ENCODE data around the gene SF3B6. TPM values are rescaled to one million over a fixed set of nuclear protein-coding genes. Genes with fewer than 3 reads are reported as not detected.
A peak's percentile ranks its signal among the peaks of the same experiment; 100 is the strongest.
"Not testable (repeated sequence)": the region's sequence is repeated elsewhere in the genome, so short reads cannot be mapped to it uniquely, and the experiment has no call there.

The SF3B6 gene
- total and polyA plus RNA-seq, 12 donors: 61.2 to 209 (median 80.6) TPM

DNA sequence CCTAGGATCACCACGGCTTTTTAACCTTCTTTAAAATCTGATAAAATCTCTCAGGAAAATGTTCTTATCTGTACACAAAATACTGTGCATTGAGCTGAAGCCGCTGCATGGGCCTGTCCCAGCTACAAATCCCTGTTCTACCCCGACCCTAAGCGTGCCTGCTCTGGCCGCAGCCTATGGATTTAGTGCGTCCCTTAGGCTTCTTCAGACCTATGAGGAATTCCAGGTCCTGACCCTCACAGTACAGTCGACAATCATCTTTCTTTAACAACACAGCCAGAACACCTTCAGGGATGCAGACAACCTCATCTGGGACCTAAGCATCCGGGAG, 28.5 kb downstream of the SF3B6 start:
- H3K27me3 ChIP-seq: no peaks in the 10 kb centered on the region
- no peak overlapping the region for H3K27ac ChIP-seq
- 41 to 48% (median 42%) methylated on average over 8 of the region's 8 CpGs for WGBS, 4 donors
- peaks cover 0 to 16% of the 10 kb centered on the region in 2 donors for H3K4me1 ChIP-seq (replicated peaks in 1 of 2)
- intact Hi-C loops (cut with DNase I): no loop called here
- H3K4me3 ChIP-seq: peak overlapping the region in 2 of 4 donors; percentile 46 to 83
- DNase-seq: no peak
- H3K36me3 ChIP-seq (replicated peaks in 1 of 2): no peaks in the 10 kb centered on the region
- no peaks in the 10 kb centered on the region for H3K9me3 ChIP-seq (replicated peaks in 1 of 3)
- no peak for TF ChIP-seq POLR2A (IDR thresholded peaks at IDR 0.05)
- TF ChIP-seq, protein P1, sequence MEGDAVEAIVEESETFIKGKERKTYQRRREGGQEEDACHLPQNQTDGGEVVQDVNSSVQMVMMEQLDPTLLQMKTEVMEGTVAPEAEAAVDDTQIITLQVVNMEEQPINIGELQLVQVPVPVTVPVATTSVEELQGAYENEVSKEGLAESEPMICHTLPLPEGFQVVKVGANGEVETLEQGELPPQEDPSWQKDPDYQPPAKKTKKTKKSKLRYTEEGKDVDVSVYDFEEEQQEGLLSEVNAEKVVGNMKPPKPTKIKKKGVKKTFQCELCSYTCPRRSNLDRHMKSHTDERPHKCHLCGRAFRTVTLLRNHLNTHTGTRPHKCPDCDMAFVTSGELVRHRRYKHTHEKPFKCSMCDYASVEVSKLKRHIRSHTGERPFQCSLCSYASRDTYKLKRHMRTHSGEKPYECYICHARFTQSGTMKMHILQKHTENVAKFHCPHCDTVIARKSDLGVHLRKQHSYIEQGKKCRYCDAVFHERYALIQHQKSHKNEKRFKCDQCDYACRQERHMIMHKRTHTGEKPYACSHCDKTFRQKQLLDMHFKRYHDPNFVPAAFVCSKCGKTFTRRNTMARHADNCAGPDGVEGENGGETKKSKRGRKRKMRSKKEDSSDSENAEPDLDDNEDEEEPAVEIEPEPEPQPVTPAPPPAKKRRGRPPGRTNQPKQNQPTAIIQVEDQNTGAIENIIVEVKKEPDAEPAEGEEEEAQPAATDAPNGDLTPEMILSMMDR (IDR thresholded peaks at IDR 0.05): no peak

DNA sequence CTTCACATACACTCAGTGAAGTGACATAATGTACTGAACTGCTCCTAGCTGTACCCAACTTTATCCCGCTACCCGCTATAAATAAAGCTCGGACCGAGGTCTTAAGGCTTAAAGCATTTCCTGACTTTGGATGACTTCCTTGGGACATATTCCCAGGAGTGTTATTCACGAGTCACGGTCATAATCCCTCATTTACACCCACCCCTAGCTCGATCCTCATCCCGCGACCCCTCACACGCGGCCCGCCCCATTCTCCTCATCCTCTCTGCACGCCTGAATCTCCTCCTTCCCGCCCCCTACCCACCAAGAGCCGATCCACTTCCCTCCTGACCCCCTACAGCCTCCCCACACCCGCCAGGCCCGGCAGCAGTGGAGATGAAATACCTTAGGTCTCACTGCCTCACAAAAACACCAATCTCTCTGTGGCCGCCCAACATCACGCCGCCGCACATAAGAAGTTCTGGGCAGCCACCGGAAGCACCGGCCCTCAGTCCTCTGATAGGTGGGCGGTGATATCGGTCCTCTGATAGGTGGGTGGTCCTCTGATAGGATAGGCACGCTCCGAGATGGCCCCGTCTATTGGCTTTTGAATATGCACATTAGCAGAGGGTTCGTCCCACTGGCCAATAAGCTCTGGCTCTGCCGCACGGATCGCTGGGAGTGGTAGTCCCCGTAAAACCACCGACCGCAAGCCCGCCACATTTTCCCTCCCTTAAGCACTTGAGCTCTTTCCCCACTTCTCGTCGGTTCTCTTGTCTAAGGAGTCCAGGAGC, 29.0 kb downstream of the SF3B6 start, which contains the start of gene WDCP:
TSS of gene WDCP (minus strand) at position 462 of the 773 bp plus-strand sequence. CDS start 7,897 bp downstream, outside the sequence.
- Histone ChIP-seq H3K27ac (peak within 1 kb of the TSS in 3 of 5 donors; percentile 52 to 82 (median 71)), H3K36me3 (replicated peaks in 1 of 2) (no peaks in the 10 kb centered on the region), H3K4me1 (replicated peaks in 1 of 2) (peaks cover 0 to 16% of the 10 kb centered on the region in 2 donors), H3K9me3 (replicated peaks in 1 of 3) (no peaks in the 10 kb centered on the region), H3K27me3 (no peaks in the 10 kb centered on the region), H3K4me3 (peak within 1 kb of the TSS; percentile 46 to 91 (median 79))
- TF ChIP-seq, protein P1 (IDR thresholded peaks at IDR 0.05): no peak
- TF ChIP-seq POLR2A (IDR thresholded peaks at IDR 0.05): peak; percentile 54 to 81
- peak; percentile 94 to 99 (median 98) for DNase-seq
- intact Hi-C loops (cut with DNase I): no loop called here
- 0 to 1% (median 1%) methylated on average over 27 to 38 of the region's 38 CpGs for WGBS, 4 donors

DNA sequence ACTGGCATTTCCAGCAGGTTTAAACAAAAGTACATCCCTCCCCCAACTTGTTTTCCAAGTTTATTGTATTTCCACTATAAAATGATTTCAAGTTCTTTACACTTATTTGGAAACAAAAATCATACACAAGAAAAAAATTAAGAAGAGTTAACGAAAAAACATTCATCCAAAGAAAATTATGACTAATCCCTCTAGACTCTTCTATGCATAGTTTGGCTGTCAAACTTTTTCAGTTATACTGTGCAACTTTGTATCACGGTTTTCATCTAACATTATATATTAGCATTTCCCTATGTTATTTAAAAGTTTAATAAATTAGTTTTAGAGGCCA, 29.6 kb downstream of the SF3B6 start:
- intact Hi-C loops (cut with DNase I): no loop called here
- no peaks in the 10 kb centered on the region for H3K36me3 ChIP-seq (replicated peaks in 1 of 2)
- H3K4me1 ChIP-seq (replicated peaks in 1 of 2): peaks cover 0 to 16% of the 10 kb centered on the region in 2 donors
- TF ChIP-seq POLR2A (IDR thresholded peaks at IDR 0.05): no peak
- TF ChIP-seq, protein P1 (IDR thresholded peaks at IDR 0.05): no peak
- H3K4me3 ChIP-seq: peak overlapping the region in 2 of 4 donors; percentile 46 to 83
- H3K27ac ChIP-seq: peak overlapping the region in 2 of 5 donors; percentile 71 to 82
- no peaks in the 10 kb centered on the region for H3K9me3 ChIP-seq (replicated peaks in 1 of 3)
- WGBS, 4 donors: 0 to 4% (median 1%) methylated on average over 2 of the region's 2 CpGs
- no peaks in the 10 kb centered on the region for H3K27me3 ChIP-seq
- DNase-seq: no peak

DNA sequence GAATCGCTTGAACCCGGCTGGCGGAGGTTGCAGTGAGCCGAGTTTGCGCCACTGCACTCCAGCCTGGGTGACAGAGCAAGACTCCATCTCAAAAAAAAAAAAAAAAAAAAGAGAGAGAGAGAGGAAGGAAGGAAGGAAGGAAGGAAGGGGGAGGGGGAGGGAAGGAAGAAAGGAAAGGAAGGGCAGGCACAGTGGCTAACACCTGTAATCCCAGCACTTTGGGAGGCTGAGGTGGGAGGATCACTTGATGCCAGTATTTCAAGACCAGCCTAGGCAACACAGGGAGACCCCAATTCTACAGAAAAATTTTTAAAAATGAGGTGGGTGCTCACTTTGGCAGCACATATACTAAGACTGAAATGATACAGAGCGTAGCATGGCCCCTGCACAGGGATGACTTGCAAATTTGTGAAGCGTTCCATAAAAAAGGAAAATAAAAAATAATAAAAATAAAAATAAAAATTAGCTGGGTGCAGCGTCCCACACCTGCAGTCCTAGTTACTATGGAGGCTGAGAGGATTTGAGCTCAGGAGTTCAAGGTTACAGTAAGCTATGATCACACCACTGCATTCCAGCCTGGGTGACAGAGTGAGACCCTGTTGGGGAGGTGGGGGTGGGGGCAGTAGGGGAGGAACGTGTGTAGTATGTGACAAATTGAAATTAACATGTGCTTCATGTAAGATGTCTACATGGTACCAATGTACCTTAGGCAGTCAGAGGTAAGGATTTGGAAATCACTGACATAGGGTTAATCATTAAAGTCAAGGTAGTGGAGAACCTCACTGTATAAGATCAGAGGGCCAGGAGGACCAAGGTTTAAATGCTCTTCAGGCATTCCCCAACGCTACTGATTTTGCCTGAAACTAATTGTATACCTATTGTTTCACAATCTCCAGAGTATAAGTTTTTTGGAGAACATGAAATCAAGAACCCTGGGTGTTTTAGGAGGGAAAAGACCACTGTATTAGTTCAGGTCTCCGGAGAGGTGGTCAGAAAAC, 30.3 kb downstream of the SF3B6 start:
- 67 to 82% (median 80%) methylated on average over 6 to 11 of the region's 11 CpGs for WGBS, 4 donors
- no peaks in the 10 kb centered on the region for H3K36me3 ChIP-seq (replicated peaks in 1 of 2)

DNA sequence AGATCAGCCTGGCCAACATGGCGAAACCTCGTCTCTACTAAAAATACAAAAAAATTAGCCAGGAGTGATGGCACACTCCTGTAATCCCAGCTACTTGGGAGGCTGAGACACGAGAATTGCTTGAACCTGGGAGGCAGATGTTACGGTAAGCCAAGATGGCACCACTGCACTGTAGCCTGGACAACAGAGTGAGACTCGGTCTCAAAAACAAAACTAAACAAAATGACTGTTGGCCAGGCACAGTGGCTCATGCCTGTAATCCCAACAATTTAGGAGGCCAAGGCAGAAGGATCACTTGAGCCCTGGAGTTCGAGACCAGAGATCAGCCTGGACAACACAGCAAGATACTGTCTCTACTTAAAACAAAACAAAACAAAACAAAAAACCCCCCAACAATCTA, 33.0 kb downstream of the SF3B6 start:
- 94 to 97% (median 95%) methylated on average over 6 of the region's 6 CpGs for WGBS, 4 donors
- H3K9me3 ChIP-seq (replicated peaks in 1 of 3); intact Hi-C loops (cut with DNase I); DNase-seq; H3K27ac ChIP-seq; H3K4me3 ChIP-seq; H3K27me3 ChIP-seq: not testable (repeated sequence)
- Histone ChIP-seq H3K4me1 (replicated peaks in 1 of 2) (peaks cover 0 to 13% of the 10 kb centered on the region in 2 donors), H3K36me3 (replicated peaks in 1 of 2) (peaks cover 0 to 11% of the 10 kb centered on the region in 2 donors)

More for the DNA sequence above, 30.3 kb downstream of the SF3B6 start:
- intact Hi-C loops (cut with DNase I): no loop called here
- no peaks in the 10 kb centered on the region for H3K9me3 ChIP-seq (replicated peaks in 1 of 3)
- DNase-seq: no peak
- H3K4me3 ChIP-seq: peak overlapping the region in 1 of 4 donors; percentile 83
- H3K27me3 ChIP-seq: no peaks in the 10 kb centered on the region
- no peak for TF ChIP-seq POLR2A (IDR thresholded peaks at IDR 0.05)
- TF ChIP-seq, protein P1 (IDR thresholded peaks at IDR 0.05): no peak
- H3K4me1 ChIP-seq (replicated peaks in 1 of 2): peaks cover 0 to 16% of the 10 kb centered on the region in 2 donors
- no peak overlapping the region for H3K27ac ChIP-seq
